Adrenal gland (tissue), 5 donors: ENCODE results near the gene MTG2.

Source experiments
- CTCF ChIP-seq, 6 experiments: fragments of 450-650 bp in 4 of 6; fragments of 200-600 bp in 2 of 6; sonication (generic) in 1 of 6; IDR thresholded peaks; 1 replicate in 5 of 6; 2 replicates in 1 of 6; pipeline versions ENCODE4 v1.5.1 to v1.8.0; 2016 to 2021; ENCODE audit warnings: antibody characterized with exemption in 6 of 6, mild to moderate bottlenecking in 2 of 6, moderate library complexity in 1 of 6
- POLR2A ChIP-seq, 2 donors: fragments of 450-650 bp; IDR thresholded peaks; one replicate each; pipeline ENCODE4 v1.6.1; 2017; ENCODE audit warnings: antibody characterized with exemption in 2 of 2, mild to moderate bottlenecking in 2 of 2, moderate library complexity in 1 of 2
- donor health status: DM: no; HTN: no; CAD: no.

- TF ChIP-seq CTCF (IDR thresholded peaks at IDR 0.05) (no peak), POLR2A (IDR thresholded peaks at IDR 0.05) (no peak)
Measured at GRCh38 chr20:62181808-62182207, 1.0 kb upstream of the MTG2 start.
